HepG2 (cell line): ENCODE measurements around the gene CDA. TPM values are rescaled to one million over a fixed set of nuclear protein-coding genes. Genes with fewer than 3 reads are reported as not detected.
A peak's percentile ranks its signal among the peaks of the same experiment; 100 is the strongest.

Experiments
- AGO1 ChIP-seq: fragments of 200-400 bp; formaldehyde crosslinking; IDR thresholded peaks from 2 replicates; pipeline ENCODE4 v1.6.1; 2017; ENCODE audit warnings: mild to moderate bottlenecking, low read depth, low read length, moderate library complexity; ENCODE audit not compliant: poor library complexity, severe bottlenecking
- MIER2 ChIP-seq: IDR thresholded peaks from 2 replicates; pipeline ENCODE4 v1.6.1; 2016; ENCODE audit warnings: missing biosample characterization, missing genetic modification reagents
- MZF1 ChIP-seq: sonication (generic); formaldehyde crosslinking; IDR thresholded peaks from 2 replicates; pipeline ENCODE4 v1.8.1; 2023; ENCODE audit warnings: mild to moderate bottlenecking, missing genetic modification reagents, borderline replicate concordance
- PCBP2 ChIP-seq: fragments of 200-400 bp; formaldehyde crosslinking; optimal IDR thresholded peaks from 2 replicates; pipeline ENCODE3; 2018; ENCODE audit warnings: low read length, low read depth; ENCODE audit not compliant: poor library complexity, severe bottlenecking
- POLR2AphosphoS5 ChIP-seq: IDR thresholded peaks from 2 replicates; pipeline ENCODE4 v1.6.1; 2012; ENCODE audit warnings: low read depth, low read length
- PRDM4 ChIP-seq: sonication (generic); formaldehyde crosslinking; IDR thresholded peaks from 2 replicates; pipeline ENCODE4 v1.9.0; 2021; ENCODE audit warnings: missing genetic modification reagents, borderline replicate concordance
- PRMT3 ChIP-seq: sonication (generic); formaldehyde crosslinking; IDR thresholded peaks from 2 replicates; pipeline ENCODE4 v1.8.1; 2022; ENCODE audit warnings: low read depth, mild to moderate bottlenecking, moderate library complexity, missing genetic modification reagents, borderline replicate concordance
- RNF2 ChIP-seq: fragments of 450-650 bp; conservative IDR thresholded peaks from 2 replicates; pipeline ENCODE4 v1.6.1; 2016; ENCODE audit warnings: low read depth
- SNAPC2 ChIP-seq: sonication (generic); formaldehyde crosslinking; IDR thresholded peaks from 2 replicates; pipeline ENCODE4 v1.8.1; 2022; ENCODE audit warnings: mild to moderate bottlenecking, missing genetic modification reagents
- TEAD3 ChIP-seq: optimal IDR thresholded peaks from 2 replicates; pipeline ENCODE3; 2016; ENCODE audit warnings: borderline replicate concordance
- TSC22D2 ChIP-seq: sonication (generic); formaldehyde crosslinking; IDR thresholded peaks from 2 replicates; pipeline ENCODE4 v1.5.1; 2020; ENCODE audit warnings: missing genetic modification reagents, mild to moderate bottlenecking, borderline replicate concordance
- ZNF224 ChIP-seq: sonication (generic); formaldehyde crosslinking; IDR thresholded peaks from 2 replicates; pipeline ENCODE4 v1.5.0; 2020; ENCODE audit warnings: mild to moderate bottlenecking, missing genetic modification reagents
- ZNF296 ChIP-seq: sonication (generic); formaldehyde crosslinking; conservative IDR thresholded peaks from 2 replicates; pipeline ENCODE4 v1.5.0; 2020; ENCODE audit warnings: mild to moderate bottlenecking, missing genetic modification reagents
- ZNF354B ChIP-seq: sonication (generic); formaldehyde crosslinking; IDR thresholded peaks from 2 replicates; pipeline ENCODE4 v1.8.0; 2022; ENCODE audit warnings: mild to moderate bottlenecking, missing genetic modification reagents
- ZNF549 ChIP-seq: sonication (generic); formaldehyde crosslinking; IDR thresholded peaks from 2 replicates; pipeline ENCODE4 v1.5.0; 2020; ENCODE audit warnings: missing genetic modification reagents
- ZNF672 ChIP-seq: sonication (generic); formaldehyde crosslinking; IDR thresholded peaks from 2 replicates; pipeline ENCODE4 v1.8.1; 2022; ENCODE audit warnings: missing genetic modification reagents
- ZNF772 ChIP-seq: sonication (generic); formaldehyde crosslinking; IDR thresholded peaks from 2 replicates; pipeline ENCODE4 v1.5.0; 2020; ENCODE audit warnings: mild to moderate bottlenecking, missing genetic modification reagents
- ZNF839 ChIP-seq: sonication (generic); formaldehyde crosslinking; IDR thresholded peaks from 2 replicates; pipeline ENCODE4 v1.4.0; 2020; ENCODE audit warnings: missing genetic modification reagents, mild to moderate bottlenecking, borderline replicate concordance
- polyA plus RNA-seq, 8 experiments: library from polyadenylated mRNA; depleted of rRNA in 3 of 8; stranded (reverse) in 7 of 8; unstranded in 1 of 8; fragments of >200 nt; fragmentation: Illumina TruSeq in 4 of 8; extraction: Trizol in 4 of 8; gene quantifications; 2 replicates each; pipeline versions ENCODE4 v1.2.1 to v1.2.3, GENCODE V29; 2011 to 2016; ENCODE audit warnings: low read depth in 4 of 8, missing spikeins in 1 of 8, mixed read lengths in 1 of 8; ENCODE audit not compliant: insufficient read depth in 1 of 8
- total RNA-seq, 5 experiments: library from RNA; depleted of rRNA; stranded (reverse); fragments of >200 nt; fragmentation: Illumina TruSeq; extraction: Trizol; gene quantifications; 2 replicates each; pipeline ENCODE4 v1.2.3, GENCODE V29; 2016; ENCODE audit warnings: low read depth in 1 of 5
- TF ChIP-seq, protein P1 (sequence below): IDR thresholded peaks from 2 replicates; pipeline ENCODE4 v1.4.0; 2020; ENCODE audit warnings: mild to moderate bottlenecking, missing genetic modification reagents
- TF ChIP-seq, protein P2 (sequence below): sonication (generic); formaldehyde crosslinking; IDR thresholded peaks from 2 replicates; pipeline ENCODE4 v1.4.0; 2020; ENCODE audit warnings: mild to moderate bottlenecking, low read depth, missing genetic modification reagents
- TF ChIP-seq, protein P3 (sequence below): sonication (generic); formaldehyde crosslinking; IDR thresholded peaks from 2 replicates; pipeline ENCODE4 v1.4.0; 2020; ENCODE audit warnings: missing genetic modification reagents

The CDA gene
- total and polyA plus RNA-seq, 2 of the 13 experiments (the other 11 are each of a cell fraction or from before 2014, with no cell fraction given), result 0.66 to 2.1 TPM

GRCh38 chr1:20551945-20552727 is 36.8 kb upstream of the CDA start, which contains the start of gene FAM43B (continued):
- no peak for TF ChIP-seq TEAD3 (CRISPR knock-in tag)
- peak; percentile 53; the same call in 1 of the 2 replicates for TF ChIP-seq ZNF224 (CRISPR knock-in tag)
- peak; percentile 21; the same call in 1 of the 2 replicates for TF ChIP-seq ZNF296 (CRISPR knock-in tag)
- no peak for TF ChIP-seq RNF2
- no peak for TF ChIP-seq TSC22D2 (CRISPR knock-in tag)
- no peak for TF ChIP-seq PRDM4
- TF ChIP-seq ZNF772 (CRISPR knock-in tag), result peak; percentile 42
- TF ChIP-seq ZNF839 (CRISPR knock-in tag), result no peak
- TF ChIP-seq ZNF549 (CRISPR knock-in tag), result no peak
- no peak for TF ChIP-seq AGO1
- TF ChIP-seq PRMT3 (CRISPR knock-in tag), result no peak
- TF ChIP-seq MZF1, result no peak
- TF ChIP-seq, protein P1, sequence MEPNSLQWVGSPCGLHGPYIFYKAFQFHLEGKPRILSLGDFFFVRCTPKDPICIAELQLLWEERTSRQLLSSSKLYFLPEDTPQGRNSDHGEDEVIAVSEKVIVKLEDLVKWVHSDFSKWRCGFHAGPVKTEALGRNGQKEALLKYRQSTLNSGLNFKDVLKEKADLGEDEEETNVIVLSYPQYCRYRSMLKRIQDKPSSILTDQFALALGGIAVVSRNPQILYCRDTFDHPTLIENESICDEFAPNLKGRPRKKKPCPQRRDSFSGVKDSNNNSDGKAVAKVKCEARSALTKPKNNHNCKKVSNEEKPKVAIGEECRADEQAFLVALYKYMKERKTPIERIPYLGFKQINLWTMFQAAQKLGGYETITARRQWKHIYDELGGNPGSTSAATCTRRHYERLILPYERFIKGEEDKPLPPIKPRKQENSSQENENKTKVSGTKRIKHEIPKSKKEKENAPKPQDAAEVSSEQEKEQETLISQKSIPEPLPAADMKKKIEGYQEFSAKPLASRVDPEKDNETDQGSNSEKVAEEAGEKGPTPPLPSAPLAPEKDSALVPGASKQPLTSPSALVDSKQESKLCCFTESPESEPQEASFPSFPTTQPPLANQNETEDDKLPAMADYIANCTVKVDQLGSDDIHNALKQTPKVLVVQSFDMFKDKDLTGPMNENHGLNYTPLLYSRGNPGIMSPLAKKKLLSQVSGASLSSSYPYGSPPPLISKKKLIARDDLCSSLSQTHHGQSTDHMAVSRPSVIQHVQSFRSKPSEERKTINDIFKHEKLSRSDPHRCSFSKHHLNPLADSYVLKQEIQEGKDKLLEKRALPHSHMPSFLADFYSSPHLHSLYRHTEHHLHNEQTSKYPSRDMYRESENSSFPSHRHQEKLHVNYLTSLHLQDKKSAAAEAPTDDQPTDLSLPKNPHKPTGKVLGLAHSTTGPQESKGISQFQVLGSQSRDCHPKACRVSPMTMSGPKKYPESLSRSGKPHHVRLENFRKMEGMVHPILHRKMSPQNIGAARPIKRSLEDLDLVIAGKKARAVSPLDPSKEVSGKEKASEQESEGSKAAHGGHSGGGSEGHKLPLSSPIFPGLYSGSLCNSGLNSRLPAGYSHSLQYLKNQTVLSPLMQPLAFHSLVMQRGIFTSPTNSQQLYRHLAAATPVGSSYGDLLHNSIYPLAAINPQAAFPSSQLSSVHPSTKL (CRISPR knock-in tag), result peak; percentile 41; the same call in 1 of the 2 replicates
- peak; percentile 95 for TF ChIP-seq POLR2AphosphoS5
- TF ChIP-seq, protein P2, sequence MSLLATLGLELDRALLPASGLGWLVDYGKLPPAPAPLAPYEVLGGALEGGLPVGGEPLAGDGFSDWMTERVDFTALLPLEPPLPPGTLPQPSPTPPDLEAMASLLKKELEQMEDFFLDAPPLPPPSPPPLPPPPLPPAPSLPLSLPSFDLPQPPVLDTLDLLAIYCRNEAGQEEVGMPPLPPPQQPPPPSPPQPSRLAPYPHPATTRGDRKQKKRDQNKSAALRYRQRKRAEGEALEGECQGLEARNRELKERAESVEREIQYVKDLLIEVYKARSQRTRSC (CRISPR knock-in tag), result peak; percentile 78; the same call in 1 of the 2 replicates
- no peak for TF ChIP-seq PCBP2
- TF ChIP-seq ZNF672, result no peak
- TF ChIP-seq, protein P3, sequence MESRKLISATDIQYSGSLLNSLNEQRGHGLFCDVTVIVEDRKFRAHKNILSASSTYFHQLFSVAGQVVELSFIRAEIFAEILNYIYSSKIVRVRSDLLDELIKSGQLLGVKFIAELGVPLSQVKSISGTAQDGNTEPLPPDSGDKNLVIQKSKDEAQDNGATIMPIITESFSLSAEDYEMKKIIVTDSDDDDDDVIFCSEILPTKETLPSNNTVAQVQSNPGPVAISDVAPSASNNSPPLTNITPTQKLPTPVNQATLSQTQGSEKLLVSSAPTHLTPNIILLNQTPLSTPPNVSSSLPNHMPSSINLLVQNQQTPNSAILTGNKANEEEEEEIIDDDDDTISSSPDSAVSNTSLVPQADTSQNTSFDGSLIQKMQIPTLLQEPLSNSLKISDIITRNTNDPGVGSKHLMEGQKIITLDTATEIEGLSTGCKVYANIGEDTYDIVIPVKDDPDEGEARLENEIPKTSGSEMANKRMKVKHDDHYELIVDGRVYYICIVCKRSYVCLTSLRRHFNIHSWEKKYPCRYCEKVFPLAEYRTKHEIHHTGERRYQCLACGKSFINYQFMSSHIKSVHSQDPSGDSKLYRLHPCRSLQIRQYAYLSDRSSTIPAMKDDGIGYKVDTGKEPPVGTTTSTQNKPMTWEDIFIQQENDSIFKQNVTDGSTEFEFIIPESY (CRISPR knock-in tag), result no peak
- TF ChIP-seq ZNF354B, result no peak
- no peak for TF ChIP-seq MIER2
- peak; percentile 79; the same call in 1 of the 2 replicates for TF ChIP-seq SNAPC2
